WTC11 (cell line): ENCODE measurements around the gene ERLEC1. TPM values are rescaled to one million over a fixed set of nuclear protein-coding genes. Genes with fewer than 3 reads are reported as not detected.

Experiments used
- ATAC-seq: fragments of 200-7000 bp; cut with Tn5 transposase; 2 replicates; pipeline ENCODE4 v1.10.0; 2021; ENCODE audit warnings: mild to moderate bottlenecking, moderate library complexity
- CTCF ChIA-PET: fragments of 300-600 bp; sonication (Branson Sonifier 250); formaldehyde crosslinking; loops from one replicate; lab custom pipeline; 2021; ENCODE audit warnings: antibody characterized with exemption; lab: Charles Lee
- POLR2A ChIA-PET: fragments of 350-600 bp; sonication (Branson Sonifier 250); formaldehyde crosslinking; loops from one replicate; lab custom pipeline; 2021; ENCODE audit warnings: antibody characterized with exemption; lab: Charles Lee
- DNase-seq: peaks from one replicate; pipeline ENCODE4 v3.0.0; 2021; ENCODE audit warnings: low spot score
- H3K27ac Mint-ChIP-seq: 2 replicates; pipeline ENCODE4 v1.8.0; 2021; ENCODE audit warnings: mixed read lengths
- H3K27me3 Mint-ChIP-seq: 2 replicates; pipeline ENCODE4 v1.8.0; 2021; ENCODE audit warnings: low read depth, mild to moderate bottlenecking, moderate library complexity, mixed read lengths
- H3K36me3 Mint-ChIP-seq: 2 replicates; pipeline ENCODE4 v1.8.0; 2021; ENCODE audit warnings: mixed read lengths
- H3K4me1 Mint-ChIP-seq: 2 replicates; pipeline ENCODE4 v1.8.0; 2022; ENCODE audit warnings: mixed read lengths
- H3K4me3 Mint-ChIP-seq: 2 replicates; pipeline ENCODE4 v1.8.0; 2021; ENCODE audit warnings: mild to moderate bottlenecking, moderate library complexity, mixed read lengths
- H3K9me3 Mint-ChIP-seq: 2 replicates; pipeline ENCODE4 v1.8.0; 2021; ENCODE audit warnings: mixed read lengths
- ATF1 ChIP-seq: sonication (generic); formaldehyde crosslinking; IDR thresholded peaks from 2 replicates; pipeline ENCODE4 v1.8.1; 2023; ENCODE audit warnings: mild to moderate bottlenecking, moderate library complexity, missing genetic modification reagents
- FOXJ3 ChIP-seq: sonication (generic); formaldehyde crosslinking; IDR thresholded peaks from 2 replicates; pipeline ENCODE4 v1.9.0; 2021; ENCODE audit warnings: missing genetic modification reagents, mild to moderate bottlenecking, borderline replicate concordance
- FOXP1 ChIP-seq: sonication (generic); formaldehyde crosslinking; IDR thresholded peaks from 2 replicates; pipeline ENCODE4 v1.8.0; 2022; ENCODE audit warnings: missing genetic modification reagents, mild to moderate bottlenecking, moderate library complexity, borderline replicate concordance
- GTF2I ChIP-seq: fragments of 250-450 bp; sonication (Bioruptor Pico); conservative IDR thresholded peaks from 2 replicates; pipeline ENCODE4 v1.4.0; 2021; ENCODE audit warnings: mild to moderate bottlenecking
- JAZF1 ChIP-seq: fragments of 250-450 bp; sonication (Bioruptor Pico); IDR thresholded peaks from 2 replicates; pipeline ENCODE4 v1.9.0; 2021; ENCODE audit warnings: moderate library complexity, mild to moderate bottlenecking, inconsistent platforms
- KAT7 ChIP-seq: sonication (generic); formaldehyde crosslinking; IDR thresholded peaks from 2 replicates; pipeline ENCODE4 v1.8.1; 2023; ENCODE audit warnings: missing genetic modification reagents, mild to moderate bottlenecking, borderline replicate concordance
- MXD4 ChIP-seq: fragments of 250-450 bp; sonication (Bioruptor Pico); IDR thresholded peaks from 2 replicates; pipeline ENCODE4 v1.8.0; 2021; ENCODE audit warnings: mild to moderate bottlenecking, moderate library complexity, borderline replicate concordance
- MYBL2 ChIP-seq: sonication (generic); formaldehyde crosslinking; IDR thresholded peaks from 2 replicates; pipeline ENCODE4 v1.8.1; 2023; ENCODE audit warnings: mild to moderate bottlenecking, moderate library complexity, missing genetic modification reagents
- NFE2L1 ChIP-seq: sonication (generic); formaldehyde crosslinking; IDR thresholded peaks from 2 replicates; pipeline ENCODE4 v1.8.1; 2023; ENCODE audit warnings: missing genetic modification reagents
- NFYB ChIP-seq: sonication (generic); formaldehyde crosslinking; conservative IDR thresholded peaks from 2 replicates; pipeline ENCODE4 v1.8.0; 2022; ENCODE audit warnings: low read depth, missing genetic modification reagents
- SP1 ChIP-seq: sonication (generic); formaldehyde crosslinking; conservative IDR thresholded peaks from 2 replicates; pipeline ENCODE4 v1.8.1; 2022; ENCODE audit warnings: missing genetic modification reagents
- TCF7 ChIP-seq: sonication (generic); formaldehyde crosslinking; IDR thresholded peaks from 2 replicates; pipeline ENCODE4 v1.8.0; 2022; ENCODE audit warnings: mild to moderate bottlenecking, low read depth, missing genetic modification reagents, moderate library complexity
- TEAD4 ChIP-seq: sonication (generic); formaldehyde crosslinking; IDR thresholded peaks from 2 replicates; pipeline ENCODE4 v1.8.0; 2022; ENCODE audit warnings: mild to moderate bottlenecking, missing genetic modification reagents
- ZNF121 ChIP-seq: sonication (generic); formaldehyde crosslinking; IDR thresholded peaks from 2 replicates; pipeline ENCODE4 v1.8.0; 2023; ENCODE audit warnings: missing genetic modification reagents
- ZNF138 ChIP-seq: sonication (generic); formaldehyde crosslinking; conservative IDR thresholded peaks from 2 replicates; pipeline ENCODE4 v1.8.1; 2022; ENCODE audit warnings: mild to moderate bottlenecking, moderate library complexity, missing genetic modification reagents
- ZNF219 ChIP-seq: sonication (generic); formaldehyde crosslinking; IDR thresholded peaks from 2 replicates; pipeline ENCODE4 v1.8.0; 2023; ENCODE audit warnings: missing genetic modification reagents, mild to moderate bottlenecking, borderline replicate concordance
- ZNF232 ChIP-seq: sonication (generic); formaldehyde crosslinking; IDR thresholded peaks from 2 replicates; pipeline ENCODE4 v1.8.0; 2022; ENCODE audit warnings: mild to moderate bottlenecking, missing genetic modification reagents
- ZNF317 ChIP-seq: sonication (generic); formaldehyde crosslinking; IDR thresholded peaks from 2 replicates; pipeline ENCODE4 v1.8.1; 2023; ENCODE audit warnings: low read depth, mild to moderate bottlenecking, moderate library complexity, missing genetic modification reagents, borderline replicate concordance
- ZNF416 ChIP-seq: fragments of 250-450 bp; sonication (Bioruptor Pico); IDR thresholded peaks from 2 replicates; pipeline ENCODE4 v1.9.0; 2021; ENCODE audit warnings: mild to moderate bottlenecking, inconsistent platforms
- ZNF671 ChIP-seq: fragments of 250-450 bp; sonication (Bioruptor Pico); IDR thresholded peaks from 2 replicates; pipeline ENCODE4 v1.8.0; 2021; ENCODE audit warnings: mild to moderate bottlenecking
- total RNA-seq: library from RNA; stranded (reverse); gene quantifications from 3 replicates; pipeline ENCODE4 v1.2.3, GENCODE V29; 2021
- TF ChIP-seq, protein P1 (sequence below): sonication (generic); formaldehyde crosslinking; IDR thresholded peaks from 2 replicates; pipeline ENCODE4 v1.8.1; 2023; ENCODE audit warnings: mild to moderate bottlenecking, missing genetic modification reagents, moderate library complexity
- TF ChIP-seq, protein P2 (sequence below): fragments of 250-450 bp; sonication (Bioruptor Pico); IDR thresholded peaks from 2 replicates; pipeline ENCODE4 v1.9.0; 2021; ENCODE audit warnings: mild to moderate bottlenecking
- TF ChIP-seq, protein P3 (sequence below): sonication (generic); formaldehyde crosslinking; IDR thresholded peaks from 2 replicates; pipeline ENCODE4 v1.8.0; 2022; ENCODE audit warnings: mild to moderate bottlenecking, missing genetic modification reagents
- TF ChIP-seq, protein P4 (sequence below): sonication (generic); formaldehyde crosslinking; IDR thresholded peaks from 2 replicates; pipeline ENCODE4 v1.8.1; 2023; ENCODE audit warnings: mild to moderate bottlenecking, missing genetic modification reagents, borderline replicate concordance

ERLEC1 gene
- total RNA-seq, 1 experiment from 2014 or later = 26.5 TPM

DNA sequence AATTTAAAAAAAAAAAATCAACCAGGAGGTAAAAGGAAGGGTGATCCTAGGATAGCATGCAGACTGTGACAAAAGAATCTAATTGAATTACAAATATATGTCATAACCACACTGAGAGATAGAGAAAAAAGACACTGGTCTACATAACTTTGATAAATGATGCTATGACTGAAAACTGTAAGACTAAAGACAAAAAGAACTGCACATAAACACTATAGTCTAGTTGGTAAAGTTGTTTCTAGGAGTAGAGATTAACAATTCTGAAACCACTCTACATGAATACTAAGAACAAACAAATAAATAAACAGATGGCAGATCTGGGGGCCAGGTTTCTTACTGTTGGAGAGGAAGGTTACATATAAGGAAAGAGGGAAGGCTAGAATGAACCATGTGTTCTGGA, 33.8 kb upstream of the ERLEC1 start (continued):
- TF ChIP-seq, protein P1, sequence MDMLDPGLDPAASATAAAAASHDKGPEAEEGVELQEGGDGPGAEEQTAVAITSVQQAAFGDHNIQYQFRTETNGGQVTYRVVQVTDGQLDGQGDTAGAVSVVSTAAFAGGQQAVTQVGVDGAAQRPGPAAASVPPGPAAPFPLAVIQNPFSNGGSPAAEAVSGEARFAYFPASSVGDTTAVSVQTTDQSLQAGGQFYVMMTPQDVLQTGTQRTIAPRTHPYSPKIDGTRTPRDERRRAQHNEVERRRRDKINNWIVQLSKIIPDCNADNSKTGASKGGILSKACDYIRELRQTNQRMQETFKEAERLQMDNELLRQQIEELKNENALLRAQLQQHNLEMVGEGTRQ (CRISPR knock-in tag) = no peak
- TF ChIP-seq ZNF232 (CRISPR knock-in tag) = no peak
- TF ChIP-seq, all 79 proteins: peak for 0

DNA sequence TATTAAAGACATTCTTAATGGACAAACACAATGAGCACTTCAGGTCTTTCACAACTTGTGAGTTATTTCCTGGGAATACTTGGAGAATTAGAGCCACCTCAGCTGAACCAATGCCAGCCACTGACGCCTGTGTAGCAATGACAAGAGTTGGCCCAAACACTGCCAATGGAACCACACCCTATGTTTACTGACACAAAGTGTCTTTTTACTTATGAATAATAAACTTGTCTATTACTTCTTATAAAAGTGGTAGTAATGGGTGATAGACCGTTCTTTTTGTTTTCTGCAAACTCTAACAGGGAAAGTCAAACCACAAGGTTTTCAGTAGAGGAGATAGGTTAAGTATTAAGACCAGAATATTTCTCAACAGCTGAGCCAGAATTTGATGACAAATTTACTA, 31.7 kb upstream of the ERLEC1 start:
- no peak for DNase-seq
- no peaks in the 10 kb centered on the region for H3K9me3 Mint-ChIP-seq
- peaks cover 21% of the 10 kb centered on the region for H3K4me1 Mint-ChIP-seq
- peaks cover 16% of the 10 kb centered on the region for H3K36me3 Mint-ChIP-seq
- no peaks in the 10 kb centered on the region for H3K27me3 Mint-ChIP-seq
- no peak overlapping the region for H3K4me3 Mint-ChIP-seq
- no peak for ATAC-seq
- POLR2A ChIA-PET = no interaction called here
- no peak overlapping the region for H3K27ac Mint-ChIP-seq
- CTCF ChIA-PET = no interaction called here
- no peak for TF ChIP-seq ZNF121 (CRISPR knock-in tag)
- TF ChIP-seq, protein P2, sequence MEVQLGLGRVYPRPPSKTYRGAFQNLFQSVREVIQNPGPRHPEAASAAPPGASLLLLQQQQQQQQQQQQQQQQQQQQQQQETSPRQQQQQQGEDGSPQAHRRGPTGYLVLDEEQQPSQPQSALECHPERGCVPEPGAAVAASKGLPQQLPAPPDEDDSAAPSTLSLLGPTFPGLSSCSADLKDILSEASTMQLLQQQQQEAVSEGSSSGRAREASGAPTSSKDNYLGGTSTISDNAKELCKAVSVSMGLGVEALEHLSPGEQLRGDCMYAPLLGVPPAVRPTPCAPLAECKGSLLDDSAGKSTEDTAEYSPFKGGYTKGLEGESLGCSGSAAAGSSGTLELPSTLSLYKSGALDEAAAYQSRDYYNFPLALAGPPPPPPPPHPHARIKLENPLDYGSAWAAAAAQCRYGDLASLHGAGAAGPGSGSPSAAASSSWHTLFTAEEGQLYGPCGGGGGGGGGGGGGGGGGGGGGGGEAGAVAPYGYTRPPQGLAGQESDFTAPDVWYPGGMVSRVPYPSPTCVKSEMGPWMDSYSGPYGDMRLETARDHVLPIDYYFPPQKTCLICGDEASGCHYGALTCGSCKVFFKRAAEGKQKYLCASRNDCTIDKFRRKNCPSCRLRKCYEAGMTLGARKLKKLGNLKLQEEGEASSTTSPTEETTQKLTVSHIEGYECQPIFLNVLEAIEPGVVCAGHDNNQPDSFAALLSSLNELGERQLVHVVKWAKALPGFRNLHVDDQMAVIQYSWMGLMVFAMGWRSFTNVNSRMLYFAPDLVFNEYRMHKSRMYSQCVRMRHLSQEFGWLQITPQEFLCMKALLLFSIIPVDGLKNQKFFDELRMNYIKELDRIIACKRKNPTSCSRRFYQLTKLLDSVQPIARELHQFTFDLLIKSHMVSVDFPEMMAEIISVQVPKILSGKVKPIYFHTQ (CRISPR knock-in tag) = no peak
- TF ChIP-seq ZNF219 = no peak
- TF ChIP-seq MYBL2 (CRISPR knock-in tag) = no peak
- no peak for TF ChIP-seq ZNF671
- TF ChIP-seq, protein P3, sequence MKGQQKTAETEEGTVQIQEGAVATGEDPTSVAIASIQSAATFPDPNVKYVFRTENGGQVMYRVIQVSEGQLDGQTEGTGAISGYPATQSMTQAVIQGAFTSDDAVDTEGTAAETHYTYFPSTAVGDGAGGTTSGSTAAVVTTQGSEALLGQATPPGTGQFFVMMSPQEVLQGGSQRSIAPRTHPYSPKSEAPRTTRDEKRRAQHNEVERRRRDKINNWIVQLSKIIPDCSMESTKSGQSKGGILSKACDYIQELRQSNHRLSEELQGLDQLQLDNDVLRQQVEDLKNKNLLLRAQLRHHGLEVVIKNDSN (CRISPR knock-in tag) = no peak
- no peak for TF ChIP-seq TEAD4 (CRISPR knock-in tag)
- TF ChIP-seq MXD4 (CRISPR knock-in tag) = no peak
- TF ChIP-seq JAZF1 (CRISPR knock-in tag) = no peak
- no peak for TF ChIP-seq ZNF317 (CRISPR knock-in tag)
- TF ChIP-seq, protein P1 (CRISPR knock-in tag) = no peak
- no peak for TF ChIP-seq SP1 (CRISPR knock-in tag)
- TF ChIP-seq NFYB (CRISPR knock-in tag) = no peak
- TF ChIP-seq ATF1 (CRISPR knock-in tag) = no peak
- no peak for TF ChIP-seq ZNF416 (CRISPR knock-in tag)
- TF ChIP-seq FOXJ3 = no peak
- no peak for TF ChIP-seq KAT7 (CRISPR knock-in tag)
- no peak for TF ChIP-seq ZNF138

DNA sequence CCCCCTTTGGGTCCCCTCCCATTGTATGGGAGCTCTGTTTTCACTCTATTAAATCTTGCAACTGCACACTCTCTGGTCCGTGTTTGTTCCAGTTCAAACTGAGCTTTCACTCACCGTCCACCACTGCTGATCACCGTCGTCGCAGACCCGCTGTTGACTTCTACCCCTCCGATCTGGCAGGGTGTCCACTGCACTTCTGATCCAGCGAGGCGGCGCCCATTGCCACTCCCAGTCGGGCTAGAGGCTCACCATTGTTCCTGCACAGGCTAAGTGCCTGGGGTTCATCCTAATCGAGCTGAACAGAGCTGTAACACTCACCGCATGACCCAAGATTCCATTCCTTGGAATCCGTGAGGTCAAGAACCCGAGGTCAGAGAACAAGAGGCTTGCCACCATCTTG, 30.2 kb upstream of the ERLEC1 start:
- Mint-ChIP-seq H3K4me1 (peaks cover 21% of the 10 kb centered on the region), H3K9me3 (no peaks in the 10 kb centered on the region), H3K27me3 (no peaks in the 10 kb centered on the region), H3K36me3 (peaks cover 16% of the 10 kb centered on the region), H3K4me3 (no peak overlapping the region), H3K27ac (no peak overlapping the region)
- CTCF ChIA-PET = interaction anchor here (1.3 kb wide), 1 partner anchor 11 kb away, joined by 6 read pairs; the partner anchor contains the start of gene CHAC2
- POLR2A ChIA-PET = no interaction called here
- ATAC-seq (no peak), DNase-seq (no peak)
- TF ChIP-seq GTF2I (CRISPR knock-in tag) (no peak), NFE2L1 (CRISPR knock-in tag) (no peak), MXD4 (CRISPR knock-in tag) (no peak), MYBL2 (CRISPR knock-in tag) (no peak), FOXP1 (CRISPR knock-in tag) (no peak), TCF7 (CRISPR knock-in tag) (no peak)
- TF ChIP-seq, protein P4, sequence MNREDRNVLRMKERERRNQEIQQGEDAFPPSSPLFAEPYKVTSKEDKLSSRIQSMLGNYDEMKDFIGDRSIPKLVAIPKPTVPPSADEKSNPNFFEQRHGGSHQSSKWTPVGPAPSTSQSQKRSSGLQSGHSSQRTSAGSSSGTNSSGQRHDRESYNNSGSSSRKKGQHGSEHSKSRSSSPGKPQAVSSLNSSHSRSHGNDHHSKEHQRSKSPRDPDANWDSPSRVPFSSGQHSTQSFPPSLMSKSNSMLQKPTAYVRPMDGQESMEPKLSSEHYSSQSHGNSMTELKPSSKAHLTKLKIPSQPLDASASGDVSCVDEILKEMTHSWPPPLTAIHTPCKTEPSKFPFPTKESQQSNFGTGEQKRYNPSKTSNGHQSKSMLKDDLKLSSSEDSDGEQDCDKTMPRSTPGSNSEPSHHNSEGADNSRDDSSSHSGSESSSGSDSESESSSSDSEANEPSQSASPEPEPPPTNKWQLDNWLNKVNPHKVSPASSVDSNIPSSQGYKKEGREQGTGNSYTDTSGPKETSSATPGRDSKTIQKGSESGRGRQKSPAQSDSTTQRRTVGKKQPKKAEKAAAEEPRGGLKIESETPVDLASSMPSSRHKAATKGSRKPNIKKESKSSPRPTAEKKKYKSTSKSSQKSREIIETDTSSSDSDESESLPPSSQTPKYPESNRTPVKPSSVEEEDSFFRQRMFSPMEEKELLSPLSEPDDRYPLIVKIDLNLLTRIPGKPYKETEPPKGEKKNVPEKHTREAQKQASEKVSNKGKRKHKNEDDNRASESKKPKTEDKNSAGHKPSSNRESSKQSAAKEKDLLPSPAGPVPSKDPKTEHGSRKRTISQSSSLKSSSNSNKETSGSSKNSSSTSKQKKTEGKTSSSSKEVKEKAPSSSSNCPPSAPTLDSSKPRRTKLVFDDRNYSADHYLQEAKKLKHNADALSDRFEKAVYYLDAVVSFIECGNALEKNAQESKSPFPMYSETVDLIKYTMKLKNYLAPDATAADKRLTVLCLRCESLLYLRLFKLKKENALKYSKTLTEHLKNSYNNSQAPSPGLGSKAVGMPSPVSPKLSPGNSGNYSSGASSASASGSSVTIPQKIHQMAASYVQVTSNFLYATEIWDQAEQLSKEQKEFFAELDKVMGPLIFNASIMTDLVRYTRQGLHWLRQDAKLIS (CRISPR knock-in tag) = no peak
- TF ChIP-seq, protein P2 (CRISPR knock-in tag) = no peak
